ENCODE measurements around the gene RAB6C. TPM values are rescaled to one million over a fixed set of nuclear protein-coding genes. Genes with fewer than 3 reads are reported as not detected.
"Not testable (repeated sequence)": the region's sequence is repeated elsewhere in the genome, so short reads cannot be mapped to it uniquely, and the experiment has no call there.

RAB6C gene
- total and polyA plus RNA-seq, 4 donors = 0.36 TPM; not detected in 3

GRCh38 chr2:129945557-129945956, 33.9 kb upstream of the RAB6C start:
- no peak for ATAC-seq (ENCODE audit: low FRiP score)

GRCh38 chr2:129947712-129948111, 31.8 kb upstream of the RAB6C start:
- H3K27me3 ChIP-seq (ENCODE audit: control insufficient read depth in 1 of 2, insufficient read depth in 2 of 2, low read length in 1 of 2); H3K9me3 ChIP-seq (ENCODE audit: control insufficient read depth, low read length); H3K36me3 ChIP-seq (ENCODE audit: control insufficient read depth in 1 of 2, insufficient read depth in 2 of 2, low read length in 1 of 2); intact Hi-C loops (cut with DNase I); H3K4me1 ChIP-seq (ENCODE audit: control insufficient read depth in 1 of 2, insufficient read depth in 2 of 2, low read length in 2 of 2); ATAC-seq (ENCODE audit: low FRiP score); H3K27ac ChIP-seq (ENCODE audit: low read depth in 1 of 2, low read length in 2 of 2); DNase-seq; H3K4me3 ChIP-seq (ENCODE audit: low read length in 2 of 2): not testable (repeated sequence)
- 48 to 50% methylated on average over 2 of the region's 2 CpGs for WGBS, 2 donors

More at GRCh38 chr2:129945557-129945956, 33.9 kb upstream of the RAB6C start:
- intact Hi-C loops (cut with DNase I) = no loop called here
- Histone ChIP-seq H3K36me3 (ENCODE audit: control insufficient read depth in 1 of 2, insufficient read depth in 2 of 2, low read length in 1 of 2) (no peaks in the 10 kb centered on the region), H3K9me3 (ENCODE audit: control insufficient read depth, low read length) (no peaks in the 10 kb centered on the region), H3K4me3 (ENCODE audit: low read length in 2 of 2) (no peak overlapping the region), H3K4me1 (ENCODE audit: control insufficient read depth in 1 of 2, insufficient read depth in 2 of 2, low read length in 2 of 2) (no peaks in the 10 kb centered on the region), H3K27me3 (ENCODE audit: control insufficient read depth in 1 of 2, insufficient read depth in 2 of 2, low read length in 1 of 2) (no peaks in the 10 kb centered on the region), H3K27ac (ENCODE audit: low read depth in 1 of 2, low read length in 2 of 2) (no peak overlapping the region)
- no peak for DNase-seq

DNA sequence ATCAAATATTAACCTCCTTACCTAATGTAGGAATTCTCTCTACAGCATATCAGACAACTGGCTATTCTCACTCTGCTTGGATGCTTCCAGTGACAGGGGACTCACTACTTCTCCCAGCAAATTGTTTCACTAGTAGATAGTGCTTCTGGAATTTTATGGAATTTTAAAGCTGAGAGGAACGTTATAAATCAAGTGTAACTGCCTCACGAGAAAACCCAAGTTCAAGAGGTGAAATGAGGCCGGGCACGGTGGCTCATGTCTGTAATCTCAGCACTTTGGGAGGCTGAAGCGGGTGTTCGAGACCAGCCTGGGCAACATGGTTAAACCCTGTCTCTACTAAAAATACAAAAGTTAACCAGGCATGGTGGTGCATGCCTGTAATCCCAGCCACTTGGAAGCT, 23.3 kb upstream of the RAB6C start:
- H3K36me3 ChIP-seq (ENCODE audit: control insufficient read depth in 1 of 2, insufficient read depth in 2 of 2, low read length in 1 of 2); H3K27ac ChIP-seq (ENCODE audit: low read depth in 1 of 2, low read length in 2 of 2); intact Hi-C loops (cut with DNase I); H3K9me3 ChIP-seq (ENCODE audit: control insufficient read depth, low read length); DNase-seq; H3K4me1 ChIP-seq (ENCODE audit: control insufficient read depth in 1 of 2, insufficient read depth in 2 of 2, low read length in 2 of 2); ATAC-seq (ENCODE audit: low FRiP score); H3K4me3 ChIP-seq (ENCODE audit: low read length in 2 of 2); H3K27me3 ChIP-seq (ENCODE audit: control insufficient read depth in 1 of 2, insufficient read depth in 2 of 2, low read length in 1 of 2): not testable (repeated sequence)
- 63 to 76% methylated on average over 6 of the region's 6 CpGs for WGBS, 2 donors

GRCh38 chr2:129957891-129958290, 21.6 kb upstream of the RAB6C start:
- intact Hi-C loops (cut with DNase I) = no loop called here
- Histone ChIP-seq H3K9me3 (ENCODE audit: control insufficient read depth, low read length) (no peaks in the 10 kb centered on the region), H3K4me3 (ENCODE audit: low read length in 2 of 2) (no peak overlapping the region), H3K36me3 (ENCODE audit: control insufficient read depth in 1 of 2, insufficient read depth in 2 of 2, low read length in 1 of 2) (no peaks in the 10 kb centered on the region), H3K27me3 (ENCODE audit: control insufficient read depth in 1 of 2, insufficient read depth in 2 of 2, low read length in 1 of 2) (no peaks in the 10 kb centered on the region), H3K27ac (ENCODE audit: low read depth in 1 of 2, low read length in 2 of 2) (no peak overlapping the region), H3K4me1 (ENCODE audit: control insufficient read depth in 1 of 2, insufficient read depth in 2 of 2, low read length in 2 of 2) (no peaks in the 10 kb centered on the region)
- DNase-seq (no peak), ATAC-seq (ENCODE audit: low FRiP score) (no peak)
- WGBS, 2 donors = 76 to 79% methylated on average over 4 of the region's 4 CpGs

DNA sequence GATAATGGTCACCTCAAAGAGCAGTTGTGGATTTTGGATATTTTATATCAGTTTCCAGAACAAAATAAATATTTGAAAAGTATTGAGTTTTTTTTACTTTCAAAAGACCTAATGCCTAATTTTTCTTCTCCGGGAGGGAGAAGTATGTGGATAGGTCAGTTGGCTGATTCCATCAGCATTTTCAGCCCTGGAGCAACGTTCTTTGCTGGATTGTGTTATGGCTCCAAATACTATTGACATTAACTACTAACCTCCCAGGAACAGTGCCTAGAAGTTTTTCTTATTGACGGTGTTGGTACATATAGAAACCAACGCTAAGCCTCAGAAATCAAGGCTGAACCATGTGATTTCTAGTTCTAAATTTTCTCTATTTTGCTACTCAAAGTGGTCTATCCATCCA, 20.7 kb upstream of the RAB6C start:
- H3K9me3 ChIP-seq (ENCODE audit: control insufficient read depth, low read length); H3K27ac ChIP-seq (ENCODE audit: low read depth in 1 of 2, low read length in 2 of 2); DNase-seq; intact Hi-C loops (cut with DNase I); H3K4me3 ChIP-seq (ENCODE audit: low read length in 2 of 2); H3K4me1 ChIP-seq (ENCODE audit: control insufficient read depth in 1 of 2, insufficient read depth in 2 of 2, low read length in 2 of 2); H3K27me3 ChIP-seq (ENCODE audit: control insufficient read depth in 1 of 2, insufficient read depth in 2 of 2, low read length in 1 of 2); ATAC-seq (ENCODE audit: low FRiP score); H3K36me3 ChIP-seq (ENCODE audit: control insufficient read depth in 1 of 2, insufficient read depth in 2 of 2, low read length in 1 of 2): not testable (repeated sequence)
- 42 to 45% methylated on average over 4 of the region's 4 CpGs for WGBS, 2 donors

- H3K27me3 ChIP-seq (ENCODE audit: control insufficient read depth in 1 of 2, insufficient read depth in 2 of 2, low read length in 1 of 2); H3K36me3 ChIP-seq (ENCODE audit: control insufficient read depth in 1 of 2, insufficient read depth in 2 of 2, low read length in 1 of 2); intact Hi-C loops (cut with DNase I); H3K9me3 ChIP-seq (ENCODE audit: control insufficient read depth, low read length); DNase-seq; ATAC-seq (ENCODE audit: low FRiP score); H3K4me3 ChIP-seq (ENCODE audit: low read length in 2 of 2); H3K4me1 ChIP-seq (ENCODE audit: control insufficient read depth in 1 of 2, insufficient read depth in 2 of 2, low read length in 2 of 2); H3K27ac ChIP-seq (ENCODE audit: low read depth in 1 of 2, low read length in 2 of 2): not testable (repeated sequence)
- 37 to 40% methylated on average over 4 of the region's 4 CpGs for WGBS, 2 donors
Observed at GRCh38 chr2:129968605-129969004, 10.9 kb upstream of the RAB6C start.

DNA sequence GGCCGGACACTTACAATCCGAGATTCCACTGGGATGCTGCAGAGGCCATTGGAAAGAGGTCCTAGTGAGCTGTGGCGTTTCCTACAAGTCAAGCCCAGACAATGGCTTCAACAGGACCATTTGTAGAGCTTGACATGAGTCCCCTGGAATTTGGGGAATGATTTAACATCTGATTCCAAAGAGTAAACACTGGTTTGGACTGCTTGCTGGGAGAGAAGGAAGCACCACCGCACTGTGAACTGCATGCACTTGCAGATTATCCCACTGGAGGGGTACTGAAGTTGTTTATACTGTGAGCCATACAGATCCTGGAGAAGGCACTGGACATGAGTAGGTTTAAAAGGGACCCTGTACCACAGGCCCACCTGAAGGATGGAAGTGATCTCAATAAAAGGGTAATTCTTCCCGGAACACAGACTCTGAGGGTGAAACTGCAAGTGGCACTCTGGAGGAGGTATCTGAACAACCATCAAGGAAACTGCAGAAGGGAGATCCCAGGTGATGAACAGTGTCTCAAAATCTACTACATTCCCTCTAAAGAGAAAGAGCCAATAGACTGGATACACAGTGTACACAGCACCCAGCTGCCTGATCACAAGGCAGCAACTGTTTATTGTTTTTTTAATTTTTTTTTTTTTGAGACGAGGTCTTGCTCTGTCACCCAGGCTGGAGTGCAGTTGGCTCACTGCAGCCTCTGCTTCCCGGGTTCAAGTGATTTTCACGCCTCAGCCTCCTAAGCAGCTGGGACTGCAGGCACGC, 4.3 kb upstream of the RAB6C start:
- intact Hi-C loops (cut with DNase I) = no loop called here
- ATAC-seq (ENCODE audit: low FRiP score) (no peak), DNase-seq (no peak)
- H3K27me3 ChIP-seq (ENCODE audit: control insufficient read depth in 1 of 2, insufficient read depth in 2 of 2, low read length in 1 of 2) = no peaks in the 10 kb centered on the region
- no peak overlapping the region for H3K27ac ChIP-seq (ENCODE audit: low read depth in 1 of 2, low read length in 2 of 2)
- H3K4me3 ChIP-seq (ENCODE audit: low read length in 2 of 2) = no peak overlapping the region
- WGBS, 2 donors = 80 to 81% methylated on average over 9 of the region's 9 CpGs
- H3K9me3 ChIP-seq (ENCODE audit: control insufficient read depth, low read length) = no peaks in the 10 kb centered on the region
- H3K4me1 ChIP-seq (ENCODE audit: control insufficient read depth in 1 of 2, insufficient read depth in 2 of 2, low read length in 2 of 2) = no peaks in the 10 kb centered on the region
- H3K36me3 ChIP-seq (ENCODE audit: control insufficient read depth in 1 of 2, insufficient read depth in 2 of 2, low read length in 1 of 2) = no peaks in the 10 kb centered on the region

GRCh38 chr2:129976969-129977368, 2.5 kb upstream of the RAB6C start:
- H3K4me3 ChIP-seq (ENCODE audit: low read length in 2 of 2); H3K27ac ChIP-seq (ENCODE audit: low read depth in 1 of 2, low read length in 2 of 2); H3K27me3 ChIP-seq (ENCODE audit: control insufficient read depth in 1 of 2, insufficient read depth in 2 of 2, low read length in 1 of 2); ATAC-seq (ENCODE audit: low FRiP score); intact Hi-C loops (cut with DNase I); H3K36me3 ChIP-seq (ENCODE audit: control insufficient read depth in 1 of 2, insufficient read depth in 2 of 2, low read length in 1 of 2); H3K9me3 ChIP-seq (ENCODE audit: control insufficient read depth, low read length); H3K4me1 ChIP-seq (ENCODE audit: control insufficient read depth in 1 of 2, insufficient read depth in 2 of 2, low read length in 2 of 2); DNase-seq: not testable (repeated sequence)
- 77 to 78% methylated on average over 3 of the region's 3 CpGs for WGBS, 2 donors

- Histone ChIP-seq H3K27me3 (ENCODE audit: control insufficient read depth in 1 of 2, insufficient read depth in 2 of 2, low read length in 1 of 2) (no peaks in the 10 kb centered on the region), H3K36me3 (ENCODE audit: control insufficient read depth in 1 of 2, insufficient read depth in 2 of 2, low read length in 1 of 2) (no peaks in the 10 kb centered on the region), H3K27ac (ENCODE audit: low read depth in 1 of 2, low read length in 2 of 2) (no peak overlapping the region), H3K4me1 (ENCODE audit: control insufficient read depth in 1 of 2, insufficient read depth in 2 of 2, low read length in 2 of 2) (no peaks in the 10 kb centered on the region), H3K4me3 (ENCODE audit: low read length in 2 of 2) (no peak overlapping the region), H3K9me3 (ENCODE audit: control insufficient read depth, low read length) (no peaks in the 10 kb centered on the region)
- DNase-seq (no peak), ATAC-seq (ENCODE audit: low FRiP score) (no peak)
- intact Hi-C loops (cut with DNase I) = no loop called here
- 94% methylated on average over 5 of the region's 5 CpGs for WGBS, 2 donors
Observed at GRCh38 chr2:129977986-129978385, 1.5 kb upstream of the RAB6C start.
